OCI-LY7 (cell line): ENCODE measurements around the gene NOP9. TPM values are rescaled to one million over a fixed set of nuclear protein-coding genes. Genes with fewer than 3 reads are reported as not detected.

Experiments
- BruUV-seq: library from RNA; stranded (reverse); fragments of 400-500 nt; replicated peaks from 2 replicates; lab custom pipeline; 2021; lab: Mats Ljungman, UMichigan
- CTCF ChIA-PET: fragments of 300-600 bp; sonication (Branson Sonifier 250); formaldehyde crosslinking; loops from one replicate; lab custom pipeline; 2022; ENCODE audit warnings: antibody characterized with exemption; ENCODE audit not compliant: unreplicated experiment; lab: Charles Lee
- POLR2A ChIA-PET: fragments of 300-600 bp; sonication (Branson Sonifier 250); formaldehyde crosslinking; loops from one replicate; lab custom pipeline; 2022; ENCODE audit warnings: antibody characterized with exemption; lab: Charles Lee
- DNase-seq: peaks from one replicate; pipeline ENCODE4 v3.0.0-alpha.2; 2015; ENCODE audit warnings: low spot score
- H2AFZ ChIP-seq: fragments of 200-600 bp; sonication (generic), shearing (Covaris generic); 2 replicates; pipeline ENCODE4 v1.6.1; 2014; ENCODE audit warnings: mild to moderate bottlenecking, antibody characterized with exemption, low read length, moderate library complexity
- H3K27ac ChIP-seq: fragments of 200-600 bp; sonication (generic); 2 replicates; pipeline ENCODE4 v1.5.1; 2014; ENCODE audit warnings: mixed run types, low read depth, mild to moderate bottlenecking, moderate library complexity, low read length, inconsistent platforms; ENCODE audit not compliant: poor library complexity, severe bottlenecking
- H3K36me3 ChIP-seq: fragments of 200-600 bp; sonication (generic); 2 replicates; pipeline ENCODE4 v1.6.1; 2014; ENCODE audit warnings: mild to moderate bottlenecking, antibody characterized with exemption, low read length, moderate library complexity, mixed read lengths; ENCODE audit not compliant: insufficient read depth
- H3K4me1 ChIP-seq: fragments of 200-600 bp; sonication (generic); 2 replicates; pipeline ENCODE4 v1.5.1; 2014; ENCODE audit warnings: mild to moderate bottlenecking, low read length; ENCODE audit not compliant: insufficient read depth, poor library complexity, severe bottlenecking
- H3K4me2 ChIP-seq: fragments of 200-600 bp; sonication (generic); 2 replicates; pipeline ENCODE4 v1.6.1; 2014; ENCODE audit warnings: mild to moderate bottlenecking, low read length
- H3K4me3 ChIP-seq: fragments of 200-600 bp; sonication (generic); 2 replicates; pipeline ENCODE4 v1.5.1; 2014; ENCODE audit warnings: mild to moderate bottlenecking, low read depth, low read length; ENCODE audit not compliant: poor library complexity, severe bottlenecking
- H3K79me2 ChIP-seq: fragments of 200-600 bp; sonication (generic); 2 replicates; pipeline ENCODE4 v1.6.1; 2016; ENCODE audit warnings: low read depth, mild to moderate bottlenecking, low read length, moderate library complexity, mixed read lengths; ENCODE audit not compliant: insufficient read depth
- H3K9me2 ChIP-seq: fragments of 200-600 bp; sonication (generic); 2 replicates; pipeline ENCODE4 v1.6.1; 2016; ENCODE audit warnings: mild to moderate bottlenecking, low read length, mixed read lengths; ENCODE audit not compliant: insufficient read depth
- H3K9me3 ChIP-seq: fragments of 200-600 bp; sonication (generic); 2 replicates; pipeline ENCODE4 v1.6.1; 2014; ENCODE audit warnings: mild to moderate bottlenecking, mixed run types, low read length, mixed read lengths
- H4K20me1 ChIP-seq: fragments of 200-600 bp; sonication (generic); 2 replicates; pipeline ENCODE4 v1.6.1; 2014; ENCODE audit warnings: mild to moderate bottlenecking, antibody characterized with exemption, low read length, moderate library complexity, mixed read lengths; ENCODE audit not compliant: insufficient read depth
- EZH2phosphoT487 ChIP-seq: fragments of 200-600 bp; sonication (generic); IDR thresholded peaks from 2 replicates; pipeline ENCODE4 v1.6.1; 2018; ENCODE audit warnings: low read depth, borderline replicate concordance, mild to moderate bottlenecking, mixed run types, antibody characterized with exemption, low read length, moderate library complexity, mixed read lengths
- intact Hi-C: fragments of 100-400 bp; cut with micrococcal nuclease; formaldehyde crosslinking; loops from one replicate; pipeline ENCODE4 v1.10.0; 2022; ENCODE audit not compliant: unreplicated experiment
- total RNA-seq, 2 experiments: library from RNA; depleted of rRNA in 1 of 2; stranded (reverse); fragments of >200 nt in 1 of 2; shearing (Covaris generic) in 1 of 2; gene quantifications; 2 replicates each; pipeline ENCODE4 v1.2.3, GENCODE V29; 2014 to 2022
- TF ChIP-seq, protein P1 (sequence below): fragments of 200-600 bp; sonication (generic); conservative IDR thresholded peaks from 2 replicates; pipeline ENCODE4 v1.5.1; 2014; ENCODE audit warnings: mild to moderate bottlenecking, antibody characterized with exemption, low read length, moderate library complexity, mixed read lengths

NOP9 gene
- total RNA-seq, 2 experiments from 2014 or later = 33.2 to 52.6 TPM

DNA sequence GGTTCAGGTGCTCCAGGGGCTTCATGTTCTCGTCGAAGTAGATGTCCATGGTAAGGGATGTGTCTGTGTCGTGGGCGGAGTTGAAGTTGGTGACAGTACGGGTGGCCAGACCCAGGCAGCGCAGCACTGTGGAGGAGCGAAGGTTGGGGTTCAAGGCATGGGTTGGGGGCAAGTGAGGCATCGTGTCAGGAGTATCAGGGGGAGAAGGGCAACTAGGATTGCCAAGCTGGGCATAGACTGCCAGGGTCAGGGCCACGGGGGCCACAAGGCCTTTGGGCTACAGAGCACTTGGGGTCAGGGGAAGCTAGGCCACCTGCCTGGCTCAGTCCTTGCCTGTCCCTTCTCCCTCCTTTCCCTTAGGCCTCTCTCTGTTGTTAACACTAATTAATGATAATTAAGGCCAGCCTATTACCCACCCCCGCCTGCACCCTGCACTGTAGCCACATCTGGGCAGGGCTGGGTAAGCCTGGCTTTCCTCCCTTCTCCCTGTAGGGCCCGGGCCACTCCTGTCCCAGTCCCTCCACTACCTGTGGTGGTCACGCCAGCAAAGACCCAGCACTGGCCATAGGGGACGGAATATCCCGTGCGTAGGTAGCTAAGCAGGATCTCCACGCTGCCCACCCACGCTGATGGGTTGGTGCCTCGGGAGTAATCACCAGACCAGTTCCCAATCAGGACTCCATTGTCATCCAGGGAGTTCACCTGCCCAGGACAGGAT is 40.9 kb upstream of the NOP9 start:
- no TSS peak for BruUV-seq
- DNase-seq = no peak
- TF ChIP-seq EZH2phosphoT487 = no peak
- TF ChIP-seq, protein P1, sequence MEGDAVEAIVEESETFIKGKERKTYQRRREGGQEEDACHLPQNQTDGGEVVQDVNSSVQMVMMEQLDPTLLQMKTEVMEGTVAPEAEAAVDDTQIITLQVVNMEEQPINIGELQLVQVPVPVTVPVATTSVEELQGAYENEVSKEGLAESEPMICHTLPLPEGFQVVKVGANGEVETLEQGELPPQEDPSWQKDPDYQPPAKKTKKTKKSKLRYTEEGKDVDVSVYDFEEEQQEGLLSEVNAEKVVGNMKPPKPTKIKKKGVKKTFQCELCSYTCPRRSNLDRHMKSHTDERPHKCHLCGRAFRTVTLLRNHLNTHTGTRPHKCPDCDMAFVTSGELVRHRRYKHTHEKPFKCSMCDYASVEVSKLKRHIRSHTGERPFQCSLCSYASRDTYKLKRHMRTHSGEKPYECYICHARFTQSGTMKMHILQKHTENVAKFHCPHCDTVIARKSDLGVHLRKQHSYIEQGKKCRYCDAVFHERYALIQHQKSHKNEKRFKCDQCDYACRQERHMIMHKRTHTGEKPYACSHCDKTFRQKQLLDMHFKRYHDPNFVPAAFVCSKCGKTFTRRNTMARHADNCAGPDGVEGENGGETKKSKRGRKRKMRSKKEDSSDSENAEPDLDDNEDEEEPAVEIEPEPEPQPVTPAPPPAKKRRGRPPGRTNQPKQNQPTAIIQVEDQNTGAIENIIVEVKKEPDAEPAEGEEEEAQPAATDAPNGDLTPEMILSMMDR = no peak
- H3K27ac ChIP-seq = no peak overlapping the region
- H2AFZ ChIP-seq = no peak overlapping the region
- ChIA-PET CTCF (no interaction called here), POLR2A (no interaction called here)
- no peaks in the 10 kb centered on the region for H4K20me1 ChIP-seq
- H3K79me2 ChIP-seq = no peaks in the 10 kb centered on the region
- no peaks in the 10 kb centered on the region for H3K9me3 ChIP-seq
- intact Hi-C loops = no loop called here
- no peak overlapping the region for H3K4me3 ChIP-seq
- peaks cover 3% of the 10 kb centered on the region for H3K4me1 ChIP-seq
- no peaks in the 10 kb centered on the region for H3K36me3 ChIP-seq
- no peaks in the 10 kb centered on the region for H3K9me2 ChIP-seq
- no peak overlapping the region for H3K4me2 ChIP-seq

DNA sequence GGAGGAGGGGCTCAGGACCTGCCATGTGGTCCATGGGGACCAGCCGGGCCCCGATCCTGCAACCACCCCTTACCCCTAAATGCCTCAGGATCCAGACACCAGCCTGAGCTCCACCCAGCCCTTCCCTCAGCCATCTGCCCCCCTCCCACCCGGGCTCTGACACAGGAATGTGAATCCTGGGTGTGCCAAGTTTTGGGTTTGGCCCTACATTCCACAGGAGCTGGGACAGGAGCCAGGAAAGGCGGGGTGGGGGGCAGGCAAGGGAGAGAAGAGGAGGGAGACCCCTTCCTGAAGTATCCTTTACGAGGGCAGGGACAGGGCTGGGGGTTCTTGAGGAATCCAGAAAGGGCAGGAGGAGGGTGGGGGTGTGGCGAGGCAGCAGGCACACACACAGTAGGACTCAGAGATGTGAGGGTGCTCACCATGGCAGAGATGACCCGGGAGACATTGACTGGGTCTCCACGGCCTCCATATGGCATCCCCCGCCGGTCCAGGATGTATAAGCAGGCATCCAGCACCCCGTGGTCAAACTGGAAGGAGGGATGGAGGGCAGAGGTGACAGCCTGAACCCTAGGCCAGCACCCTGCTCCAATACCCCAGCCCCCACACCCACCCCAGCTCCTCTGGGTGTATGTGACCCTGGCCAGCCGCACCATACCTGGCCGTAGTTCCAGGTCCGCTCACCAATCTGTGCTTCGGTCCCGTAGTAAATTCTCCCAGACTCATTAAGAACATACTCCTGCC is 40.2 kb upstream of the NOP9 start:
- ChIA-PET POLR2A (no interaction called here), CTCF (interaction anchor here (0.6 kb wide), 1 partner anchor 41 kb away, joined by 3 read pairs; no protein-coding TSS in a partner anchor)

More for the DNA sequence above, 40.2 kb upstream of the NOP9 start:
- no peak for DNase-seq
- no peaks in the 10 kb centered on the region for H3K9me3 ChIP-seq
- peaks cover 9% of the 10 kb centered on the region for H3K4me1 ChIP-seq
- intact Hi-C loops = no loop called here
- H3K4me2 ChIP-seq = no peak overlapping the region
- H3K27ac ChIP-seq = no peak overlapping the region
- no peak overlapping the region for H3K4me3 ChIP-seq
- H2AFZ ChIP-seq = no peak overlapping the region
- TF ChIP-seq, protein P1 = no peak
- TF ChIP-seq EZH2phosphoT487 = no peak
- H3K36me3 ChIP-seq = no peaks in the 10 kb centered on the region
- H4K20me1 ChIP-seq = no peaks in the 10 kb centered on the region
- no peaks in the 10 kb centered on the region for H3K79me2 ChIP-seq
- no peaks in the 10 kb centered on the region for H3K9me2 ChIP-seq
- no TSS peak for BruUV-seq
